ENCODE measurements around the gene EPHA4.
A peak's percentile ranks its signal among the peaks of the same experiment; 100 is the strongest.

The EPHA4 gene

GRCh38 chr2:221572219-221572820 is at the start of gene EPHA4:
EPHA4 (minus strand) TSS chr2:221572304; CDS start chr2:221572248, 56 bp downstream.
- DNase-seq (ENCODE audit: low read depth in 2 of 2) = peak; percentile 69 to 75

DNA sequence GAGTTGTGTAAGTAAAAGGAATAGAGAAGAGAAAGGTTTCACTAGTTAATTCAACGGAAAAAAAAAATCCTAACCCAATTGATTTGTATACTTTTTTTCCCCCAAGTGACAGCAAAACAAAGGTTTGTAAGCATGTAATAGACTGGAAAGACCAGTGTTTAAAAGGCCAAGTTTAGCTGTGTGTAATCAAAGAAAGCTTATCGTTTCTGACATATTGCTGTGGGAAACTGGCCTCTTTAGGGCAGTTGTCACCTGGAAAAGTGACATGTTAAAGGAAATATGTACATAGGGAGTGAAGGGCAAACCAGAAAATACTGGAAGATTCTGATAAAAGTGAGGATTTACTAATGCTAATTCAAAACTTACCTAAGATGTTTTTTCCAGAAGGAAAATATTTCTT is 45.9 kb upstream of the EPHA4 start:
- DNase-seq (ENCODE audit: low read depth in 2 of 2) = no peak

GRCh38 chr2:221616561-221616960 is 44.5 kb upstream of the EPHA4 start:
- no peak for DNase-seq (ENCODE audit: low read depth in 2 of 2)

- DNase-seq (ENCODE audit: low read depth in 2 of 2) = no peak
Observed at GRCh38 chr2:221614274-221614673, 42.2 kb upstream of the EPHA4 start.

DNA sequence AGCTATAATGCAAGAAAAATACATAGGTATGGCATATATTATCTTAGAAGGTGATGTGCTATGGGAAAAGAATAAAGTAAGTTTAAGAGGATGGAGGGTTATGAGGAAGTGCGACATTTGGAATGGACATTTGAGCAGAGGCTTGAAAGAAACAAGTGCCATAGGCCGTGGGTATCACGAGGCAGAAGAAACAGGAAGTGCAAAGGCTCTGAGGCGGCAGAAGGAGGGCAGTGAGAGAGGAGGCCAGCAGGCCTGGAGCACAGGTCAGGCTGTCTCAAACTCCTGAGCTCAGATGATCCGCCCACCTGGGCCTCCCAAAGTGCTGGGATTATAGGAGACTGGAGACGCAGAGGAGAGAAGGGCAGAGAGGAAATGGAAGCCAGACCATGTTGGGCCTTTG is 40.7 kb upstream of the EPHA4 start:
- DNase-seq (ENCODE audit: low read depth in 2 of 2) = no peak

- DNase-seq (ENCODE audit: low read depth in 2 of 2) = no peak
Observed at GRCh38 chr2:221612161-221612560, 40.1 kb upstream of the EPHA4 start.

DNA sequence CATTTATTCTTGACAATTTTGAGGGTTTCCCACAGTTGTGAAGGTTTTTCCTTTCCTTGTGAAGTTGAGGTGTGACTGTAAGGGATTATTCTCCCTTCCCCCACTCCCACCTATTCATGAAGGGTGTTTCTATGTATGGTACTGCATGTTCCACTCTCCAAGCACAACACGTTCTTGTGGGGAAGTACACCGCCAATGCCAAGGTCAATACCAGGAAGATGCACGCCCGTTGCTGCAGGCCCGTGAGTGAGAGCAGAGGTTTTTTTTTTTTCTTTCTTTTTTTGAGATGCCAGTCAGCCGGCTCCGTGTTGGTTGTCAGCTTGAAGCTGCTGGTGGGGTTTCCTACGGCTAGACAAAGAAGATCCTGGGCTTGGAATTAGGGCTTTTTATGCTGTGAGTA is 38.6 kb upstream of the EPHA4 start:
- DNase-seq (ENCODE audit: low read depth in 2 of 2) = no peak

DNA sequence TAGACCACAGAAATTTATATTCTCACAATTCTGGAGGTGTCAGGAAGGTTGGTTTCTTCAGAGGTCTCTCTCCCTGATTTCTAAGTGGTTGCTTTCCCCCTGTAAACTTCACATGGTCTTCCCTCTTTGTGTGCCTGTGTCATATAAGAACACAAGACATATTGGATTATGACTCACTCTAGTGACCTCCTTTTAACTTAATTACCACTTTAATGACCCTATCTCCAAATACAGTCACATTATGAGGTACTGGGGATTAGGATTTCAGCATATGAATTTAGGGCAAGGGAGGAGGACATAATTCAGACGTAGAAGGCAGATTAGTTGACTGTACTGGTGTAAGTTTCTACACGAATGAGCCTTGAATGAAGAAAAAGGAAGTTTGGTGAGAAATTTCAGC is 38.2 kb upstream of the EPHA4 start:
- DNase-seq (ENCODE audit: low read depth in 2 of 2) = no peak

DNA sequence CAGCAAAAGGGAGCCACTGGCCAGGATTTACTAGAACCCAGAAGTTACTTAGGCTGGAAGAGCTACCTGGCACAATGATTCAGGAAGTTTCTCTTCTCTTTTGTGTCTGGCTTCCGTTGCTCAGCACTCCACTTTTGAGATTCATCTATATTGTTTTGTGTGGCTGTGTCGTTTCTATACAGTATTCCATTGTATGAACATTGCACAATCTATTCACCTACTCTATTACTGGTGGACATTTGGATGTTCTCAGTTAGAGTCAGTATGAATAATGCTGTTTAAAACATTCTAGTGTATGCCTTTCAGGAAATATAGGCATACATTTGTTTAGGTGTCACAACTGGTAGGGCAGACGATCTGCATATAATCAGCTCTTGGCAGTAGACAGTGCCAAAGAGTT is 36.3 kb upstream of the EPHA4 start:
- DNase-seq (ENCODE audit: low read depth in 2 of 2) = no peak

GRCh38 chr2:221606424-221606823 is 34.3 kb upstream of the EPHA4 start:
- no peak for DNase-seq (ENCODE audit: low read depth in 2 of 2)

- DNase-seq (ENCODE audit: low read depth in 2 of 2) = no peak
Observed at GRCh38 chr2:221605751-221606240, 33.7 kb upstream of the EPHA4 start.

DNA sequence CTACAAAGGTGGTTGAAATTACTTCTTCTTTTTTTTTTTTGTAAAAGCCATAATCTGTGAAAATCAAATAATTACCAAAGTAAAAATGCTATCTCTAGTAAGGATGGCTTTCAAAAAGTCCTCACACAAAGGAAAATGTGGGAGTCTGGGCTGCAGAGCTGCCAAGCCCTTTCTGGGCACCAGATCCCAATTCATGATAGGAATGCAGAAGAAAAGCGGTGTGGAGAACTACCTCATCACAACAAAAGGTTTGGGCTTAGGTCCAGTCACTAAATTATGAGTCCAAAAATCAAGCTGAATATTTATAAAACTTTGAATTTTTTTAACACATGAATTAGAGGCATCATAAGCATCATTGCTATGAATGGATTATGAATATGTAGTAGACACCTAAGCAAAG is 30.8 kb upstream of the EPHA4 start:
- DNase-seq (ENCODE audit: low read depth in 2 of 2) = no peak

DNA sequence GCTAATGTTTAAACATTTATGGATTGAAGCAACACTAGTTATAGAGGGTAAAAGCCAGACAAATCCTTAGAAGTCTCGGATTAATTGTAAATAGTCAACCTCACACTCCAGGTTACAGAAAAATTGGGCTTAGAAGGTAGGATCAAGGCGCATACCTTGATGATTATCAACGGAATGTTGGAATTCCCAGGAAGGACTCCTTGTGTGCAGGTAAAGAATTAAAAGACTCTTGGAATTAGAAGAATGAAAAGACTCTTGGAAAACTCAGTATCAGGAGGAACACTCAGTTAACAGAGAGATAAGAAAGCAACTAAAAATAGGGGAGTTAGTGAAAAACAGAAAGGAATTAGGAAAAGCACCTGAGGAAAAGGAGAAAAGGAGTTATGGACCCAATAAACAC is 29.3 kb upstream of the EPHA4 start:
- DNase-seq (ENCODE audit: low read depth in 2 of 2) = no peak

DNA sequence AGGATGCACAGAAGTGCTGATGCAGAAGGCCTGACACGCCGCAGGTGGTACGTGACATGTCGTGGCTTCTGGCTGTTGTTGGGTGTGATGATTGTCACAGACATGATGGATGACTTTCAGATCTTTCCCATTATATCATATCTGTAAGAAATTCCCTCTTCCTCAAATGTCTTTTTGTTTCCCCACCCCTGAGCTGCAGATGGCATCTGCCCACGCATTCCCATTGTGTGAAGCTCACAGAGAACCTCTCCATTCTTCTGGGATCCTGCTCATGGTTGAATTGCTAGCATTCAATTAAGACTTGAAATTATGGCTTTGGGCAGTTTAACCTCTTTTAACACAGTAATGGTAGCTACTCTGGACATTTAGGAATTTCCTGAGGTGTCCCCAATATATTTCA is 28.3 kb upstream of the EPHA4 start:
- no peak for DNase-seq (ENCODE audit: low read depth in 2 of 2)

GRCh38 chr2:221596192-221596591 is 24.1 kb upstream of the EPHA4 start:
- no peak for DNase-seq (ENCODE audit: low read depth in 2 of 2)

DNA sequence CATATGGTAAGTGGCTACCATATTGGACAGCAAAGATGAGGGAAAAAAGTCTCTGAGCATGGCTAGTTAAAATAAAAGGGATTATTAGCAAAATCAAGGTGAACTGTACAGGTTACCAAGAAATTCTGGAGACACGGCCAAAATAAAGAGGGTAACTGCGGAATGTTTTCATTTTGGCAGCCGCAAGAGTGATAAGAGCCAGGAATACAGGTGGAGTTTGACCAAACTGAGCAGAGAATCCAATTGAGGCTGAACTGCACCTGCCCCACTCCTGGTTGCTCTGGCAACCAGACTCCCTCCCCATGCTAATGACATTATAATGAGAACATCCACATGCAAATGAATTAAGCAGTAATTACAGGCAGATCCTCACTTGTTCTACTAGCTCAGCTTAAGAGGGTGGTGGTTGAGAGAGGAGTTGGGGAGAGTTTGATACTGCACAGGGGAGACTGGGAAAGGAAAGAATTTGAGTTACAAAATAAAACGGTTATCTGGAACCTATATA is 18.8 kb upstream of the EPHA4 start:
- no peak for DNase-seq (ENCODE audit: low read depth in 2 of 2)

DNA sequence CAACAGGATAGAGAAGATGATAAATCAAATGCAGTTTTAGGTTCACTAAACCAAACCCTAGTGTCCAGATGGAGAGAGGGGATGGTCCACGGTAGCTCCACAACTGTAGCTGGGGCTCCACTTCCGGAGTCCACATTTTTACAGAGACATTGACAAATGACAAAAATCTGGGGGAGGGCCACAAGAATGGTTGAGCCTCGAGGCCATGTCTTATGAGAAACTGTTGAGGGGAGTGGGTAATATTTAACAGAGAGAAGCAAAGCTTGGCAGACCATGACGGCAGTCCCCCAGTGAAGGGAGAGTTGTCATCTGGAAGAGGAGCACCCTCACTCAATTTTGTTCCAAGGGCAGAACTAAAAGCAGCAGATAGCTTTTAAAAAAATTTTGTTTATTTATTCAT is 17.6 kb upstream of the EPHA4 start:
- DNase-seq (ENCODE audit: low read depth in 2 of 2) = no peak

GRCh38 chr2:221588306-221588985 is 16.3 kb upstream of the EPHA4 start:
- DNase-seq (ENCODE audit: low read depth in 2 of 2) = no peak

GRCh38 chr2:221581986-221582385 is 9.9 kb upstream of the EPHA4 start:
- DNase-seq (ENCODE audit: low read depth in 2 of 2) = no peak

DNA sequence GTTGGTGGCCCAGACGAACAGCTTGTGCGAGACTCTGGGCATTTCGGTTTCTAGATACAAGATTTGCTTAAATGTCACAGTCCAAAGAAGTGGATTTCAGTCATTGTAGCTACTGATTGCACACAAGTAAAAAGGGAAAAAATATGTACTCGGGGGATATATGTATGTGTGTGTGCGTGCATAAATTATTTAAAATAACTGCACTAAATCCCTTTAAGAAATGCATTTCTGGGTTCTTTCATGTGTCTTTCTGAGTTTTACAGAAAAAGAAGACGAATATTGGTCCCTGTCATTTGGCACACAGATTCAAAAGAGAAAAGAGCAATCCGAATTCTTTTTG is 2.1 kb upstream of the EPHA4 start:
- DNase-seq (ENCODE audit: low read depth in 2 of 2) = no peak

GRCh38 chr2:221573430-221574230 is 1.5 kb upstream of the EPHA4 start:
- DNase-seq (ENCODE audit: low read depth in 2 of 2) = peak; percentile 62 to 75

GRCh38 chr2:221572821-221573429 is 821 bp upstream of the EPHA4 start:
- DNase-seq (ENCODE audit: low read depth in 2 of 2) = no peak
